GM21515 (cell line): ENCODE measurements around the gene LRRFIP1.
"Not testable (repeated sequence)": the region's sequence is repeated elsewhere in the genome, so short reads cannot be mapped to it uniquely, and the experiment has no call there.

Source experiments
- ATAC-seq: cut with Tn5 transposase; IDR thresholded peaks from one replicate; pipeline ENCODE4 v1.9.1; 2021; ENCODE audit not compliant: unreplicated experiment

Gene LRRFIP1

DNA sequence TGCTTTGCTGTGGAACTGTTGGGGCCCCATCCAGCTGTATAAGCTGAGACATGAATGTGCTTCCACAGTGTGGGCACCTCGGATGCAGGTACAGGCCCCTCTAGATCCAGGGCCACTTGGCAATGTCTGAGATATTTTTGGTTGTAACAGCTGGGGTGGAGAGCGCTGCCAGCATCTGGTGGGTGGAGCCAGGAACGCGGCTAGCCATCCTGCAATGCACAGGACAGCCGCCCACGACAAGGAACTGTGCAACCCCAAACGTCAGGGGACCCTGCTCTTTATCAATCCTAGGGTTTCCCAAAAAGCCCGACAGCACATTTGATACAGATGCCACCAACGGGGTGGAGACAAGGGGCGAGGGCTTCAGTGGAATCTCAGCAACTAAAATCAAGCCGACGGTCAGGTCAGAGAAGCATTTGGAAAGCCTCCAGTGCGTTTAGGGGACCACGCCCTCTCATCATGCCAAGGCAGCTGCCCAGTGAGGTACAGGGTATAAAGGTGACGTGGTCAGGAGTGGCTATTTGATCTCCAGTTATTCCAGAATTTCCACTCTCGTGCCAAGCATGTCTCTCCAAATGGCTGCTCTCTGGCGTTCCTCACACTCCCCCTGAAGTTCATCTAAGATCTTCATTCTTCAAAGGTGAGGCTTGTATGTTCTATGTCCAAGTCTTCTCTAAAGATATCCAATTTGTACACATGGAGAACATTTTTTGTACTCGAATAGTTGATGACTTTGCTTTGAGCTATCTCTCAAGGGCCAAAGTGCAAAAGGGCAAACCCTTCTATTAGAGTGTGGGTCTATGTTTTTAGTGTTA lies 55.7 kb downstream of the LRRFIP1 start:
- no peak for ATAC-seq

DNA sequence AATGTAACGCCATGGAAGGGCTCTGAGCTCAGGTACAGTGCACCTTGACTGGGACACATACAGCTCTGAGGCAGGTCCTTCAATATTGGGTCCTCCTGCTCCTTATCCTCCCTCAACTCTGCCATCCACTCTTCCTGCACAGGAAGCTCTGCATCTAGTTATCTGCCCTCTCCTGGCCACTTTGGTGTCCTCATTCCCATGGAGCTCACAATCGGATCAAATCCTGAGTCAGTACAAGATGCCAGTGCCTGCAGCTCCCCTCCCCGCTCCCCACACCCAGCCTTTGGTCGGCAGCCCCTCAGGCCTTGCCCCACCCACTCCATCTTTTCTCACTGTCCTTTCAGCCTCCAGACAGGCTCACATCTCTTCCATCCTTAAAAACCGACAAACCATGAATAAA lies 58.0 kb downstream of the LRRFIP1 start:
- no peak for ATAC-seq

DNA sequence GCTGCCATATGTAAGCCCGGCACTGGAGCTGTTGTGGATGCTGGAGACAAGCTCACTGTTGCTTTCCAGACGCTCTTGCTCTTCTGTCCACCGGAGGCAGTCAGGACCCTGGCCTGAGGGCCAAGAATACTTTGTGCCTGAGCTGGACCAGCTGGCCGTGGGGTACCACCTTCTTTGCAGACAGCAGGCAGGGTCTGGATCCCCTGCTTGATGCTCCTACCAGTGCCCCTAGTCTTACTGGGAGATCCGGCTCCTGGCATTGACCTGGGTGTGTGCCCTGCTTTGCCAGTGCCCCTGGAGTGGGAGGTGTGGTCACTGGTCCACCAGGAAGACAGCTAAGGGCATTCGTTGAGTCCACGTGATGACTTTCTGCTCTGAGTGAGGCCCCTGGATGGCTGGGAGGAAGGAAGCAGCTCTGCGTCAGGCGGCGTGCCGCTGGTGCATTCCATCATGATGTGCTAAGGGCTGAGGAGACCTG lies 59.3 kb downstream of the LRRFIP1 start:
- ATAC-seq: no peak

DNA sequence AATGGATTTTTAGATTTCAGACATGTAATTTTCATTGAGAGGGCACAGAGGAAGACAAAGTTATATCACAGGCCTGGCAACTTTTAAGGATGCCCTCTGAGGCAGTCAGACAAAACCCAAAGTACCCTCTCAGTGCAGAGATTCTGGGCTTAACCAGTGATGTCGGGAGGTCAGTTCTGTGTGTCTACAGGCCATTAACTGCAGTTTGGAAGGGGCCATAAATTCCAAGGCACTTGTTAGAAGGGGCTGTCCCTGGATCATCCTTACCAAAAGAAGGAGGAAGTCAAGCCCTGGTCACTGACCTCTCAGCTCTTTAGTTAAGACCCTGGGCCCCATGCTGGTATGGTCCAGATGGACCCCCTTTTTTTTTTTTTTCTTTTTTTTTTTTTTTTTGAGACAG lies 60.7 kb downstream of the LRRFIP1 start:
- ATAC-seq: no peak

DNA sequence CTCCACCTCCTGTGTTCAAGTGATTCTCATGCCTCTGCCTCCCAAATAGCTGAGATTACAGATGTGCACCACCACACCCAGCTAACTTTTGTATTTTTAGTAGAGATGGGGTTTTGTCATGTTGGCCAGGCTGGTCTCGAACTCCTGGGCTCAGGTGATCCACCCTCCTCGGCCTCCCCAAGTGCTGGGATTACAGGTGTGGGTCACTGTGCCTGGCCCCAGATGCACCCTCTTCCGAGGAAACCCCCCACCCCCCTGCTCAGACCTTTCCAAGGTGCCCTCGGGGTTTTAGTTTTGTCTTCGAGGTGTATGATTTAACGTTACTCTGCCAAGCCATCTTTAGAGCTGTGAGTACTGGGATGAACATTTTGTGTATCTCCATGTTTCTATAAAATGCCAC lies 61.2 kb downstream of the LRRFIP1 start:
- not testable (repeated sequence) for ATAC-seq

DNA sequence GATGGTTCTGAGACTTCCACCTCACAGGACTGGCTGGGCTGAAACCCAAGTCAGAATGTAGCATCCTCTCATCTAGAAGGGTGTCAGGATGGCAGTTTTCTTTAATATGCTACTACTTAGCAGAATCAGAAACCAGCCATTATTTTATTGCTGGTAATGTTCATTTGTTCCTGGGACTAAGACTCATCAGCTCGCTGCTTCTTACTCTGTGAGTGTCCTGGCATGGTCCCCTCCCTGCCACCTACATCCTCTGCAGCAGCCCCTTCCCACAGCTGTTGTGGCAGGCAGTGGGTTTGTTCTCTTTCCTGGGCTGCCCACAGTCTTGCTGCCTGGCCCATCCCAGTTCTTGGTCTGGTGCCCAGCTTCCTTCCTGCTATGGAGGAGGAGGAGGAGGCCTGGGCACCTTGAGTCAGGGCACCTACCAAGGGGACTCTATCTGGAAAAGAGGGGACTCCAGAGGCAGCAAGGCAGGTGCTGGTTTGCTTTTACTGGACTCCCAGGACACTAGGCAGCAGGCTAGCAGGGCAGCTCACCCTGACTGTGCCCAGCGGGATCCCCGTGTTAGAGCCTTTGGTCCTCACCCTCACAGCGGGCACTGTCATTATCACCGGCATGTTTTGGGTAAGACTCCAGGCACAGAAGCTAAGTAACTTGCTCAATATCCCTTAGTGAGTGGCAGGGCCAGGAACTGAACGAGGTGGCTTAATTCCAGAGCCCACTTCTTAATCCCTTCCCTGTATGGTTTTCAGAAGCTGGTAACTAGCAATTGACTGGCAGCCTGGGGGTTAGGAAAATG lies 62.1 kb downstream of the LRRFIP1 start:
- ATAC-seq: no peak

DNA sequence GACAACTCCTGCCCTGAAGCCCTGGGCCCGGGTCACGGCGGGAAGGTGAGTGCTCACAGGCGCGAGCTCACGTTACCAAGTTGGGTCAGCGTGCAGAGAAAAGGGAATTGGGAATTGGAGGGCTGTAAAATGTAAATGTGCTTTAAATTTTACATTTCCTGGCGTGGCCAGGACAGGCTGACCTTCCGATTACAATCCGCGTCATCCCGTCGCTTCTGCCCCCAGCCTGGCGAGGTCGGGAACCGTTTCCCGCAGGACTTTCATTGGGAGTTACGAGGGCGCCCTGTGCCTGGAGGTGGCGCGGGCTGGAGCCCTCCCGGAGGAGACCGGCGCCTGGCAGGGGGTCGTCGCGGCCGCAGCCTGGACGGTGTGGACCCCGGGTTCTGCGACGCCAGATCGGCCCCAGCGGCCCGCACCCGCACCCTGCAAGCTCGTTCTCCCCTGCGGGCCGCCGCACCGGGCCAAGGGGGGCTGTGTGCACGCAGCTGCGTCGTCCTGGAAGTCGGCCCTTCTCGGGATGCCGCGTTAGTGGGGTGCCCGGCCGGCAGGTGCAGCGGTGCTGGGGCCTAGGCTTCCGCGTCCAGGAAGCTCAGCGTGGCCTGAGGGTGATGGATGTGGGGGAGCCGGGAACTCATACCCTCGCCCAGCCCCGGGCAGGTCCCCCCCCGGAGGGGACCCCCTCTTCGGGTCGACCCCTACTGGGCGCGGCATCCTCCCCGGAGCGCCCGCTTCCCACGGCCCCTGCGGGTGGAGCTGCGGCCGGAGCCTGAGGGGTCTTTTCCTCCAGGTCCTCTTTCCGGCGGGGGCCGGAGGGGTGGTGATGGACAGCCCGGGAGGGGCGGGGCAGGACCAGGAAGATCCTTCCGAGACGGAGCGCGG lies 63.9 kb downstream of the LRRFIP1 start:
- peak; percentile 33 for ATAC-seq

DNA sequence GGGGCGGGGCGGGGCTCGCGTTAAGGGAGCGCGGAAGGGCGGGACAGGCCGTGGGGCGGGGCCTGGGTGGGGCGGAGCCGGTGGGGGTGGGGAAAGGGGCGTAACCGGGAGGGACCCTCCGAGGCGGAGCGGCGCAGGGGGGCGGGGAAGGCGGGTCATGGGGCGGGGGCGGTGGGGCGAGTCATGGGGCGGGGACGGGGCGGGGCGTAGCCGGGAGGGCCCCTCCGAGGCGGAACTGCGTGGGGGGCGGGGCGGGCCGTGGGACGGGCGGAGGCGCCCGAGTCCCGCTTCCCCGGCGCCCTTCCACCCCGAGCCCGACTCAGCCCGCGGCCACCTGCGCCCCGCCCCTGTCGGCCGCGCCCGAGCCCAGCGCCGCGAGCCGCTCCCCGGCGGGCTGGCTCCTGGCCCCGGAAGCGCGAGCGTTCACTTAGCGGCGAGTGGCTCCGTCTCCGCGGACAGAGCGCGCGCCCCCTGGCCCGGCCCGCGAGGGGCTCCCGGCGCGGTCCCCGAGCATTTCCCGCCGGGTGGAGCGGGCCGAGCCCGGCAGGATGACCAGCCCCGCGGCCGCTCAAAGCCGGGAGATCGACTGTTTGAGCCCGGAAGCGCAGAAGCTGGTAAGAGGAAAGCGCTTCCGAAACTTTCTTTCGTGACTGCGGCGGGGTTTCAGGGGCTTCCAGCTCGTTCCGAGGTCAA lies 64.7 kb downstream of the LRRFIP1 start:
- ATAC-seq: peak; percentile 48

DNA sequence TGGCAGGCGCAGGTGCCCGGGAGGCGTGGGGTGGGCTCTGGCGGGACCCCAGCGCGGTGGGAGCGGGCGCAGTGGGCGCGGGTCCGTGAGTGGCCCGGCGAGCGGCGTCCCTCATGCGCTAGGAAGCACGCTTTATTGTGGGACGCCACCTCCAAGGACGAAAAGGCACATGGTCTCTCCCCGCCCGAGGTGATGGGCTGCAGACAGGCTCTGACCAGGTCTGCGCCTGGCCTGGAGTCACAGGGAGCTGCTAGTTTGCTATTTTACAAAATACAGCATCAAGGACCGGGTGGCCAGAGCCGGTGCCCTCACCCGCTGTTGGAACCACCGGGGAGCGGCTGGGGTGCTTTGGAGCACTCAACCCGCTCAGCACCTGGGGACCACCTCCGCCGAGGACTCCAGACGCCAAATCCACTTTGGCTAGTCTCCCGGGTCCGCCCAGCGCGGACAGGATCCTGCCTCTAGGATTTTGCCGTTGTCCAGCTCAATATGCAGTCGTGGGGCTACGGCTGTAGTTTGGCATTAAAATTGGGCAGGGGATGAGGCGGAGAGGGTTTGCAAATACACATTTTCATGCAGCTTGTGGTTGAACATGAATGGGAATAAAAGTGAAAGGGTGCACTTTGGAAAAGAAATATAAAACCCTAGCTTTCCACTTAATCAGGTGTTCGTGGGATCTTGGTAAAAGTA lies 65.4 kb downstream of the LRRFIP1 start:
- peak; percentile 5 for ATAC-seq

DNA sequence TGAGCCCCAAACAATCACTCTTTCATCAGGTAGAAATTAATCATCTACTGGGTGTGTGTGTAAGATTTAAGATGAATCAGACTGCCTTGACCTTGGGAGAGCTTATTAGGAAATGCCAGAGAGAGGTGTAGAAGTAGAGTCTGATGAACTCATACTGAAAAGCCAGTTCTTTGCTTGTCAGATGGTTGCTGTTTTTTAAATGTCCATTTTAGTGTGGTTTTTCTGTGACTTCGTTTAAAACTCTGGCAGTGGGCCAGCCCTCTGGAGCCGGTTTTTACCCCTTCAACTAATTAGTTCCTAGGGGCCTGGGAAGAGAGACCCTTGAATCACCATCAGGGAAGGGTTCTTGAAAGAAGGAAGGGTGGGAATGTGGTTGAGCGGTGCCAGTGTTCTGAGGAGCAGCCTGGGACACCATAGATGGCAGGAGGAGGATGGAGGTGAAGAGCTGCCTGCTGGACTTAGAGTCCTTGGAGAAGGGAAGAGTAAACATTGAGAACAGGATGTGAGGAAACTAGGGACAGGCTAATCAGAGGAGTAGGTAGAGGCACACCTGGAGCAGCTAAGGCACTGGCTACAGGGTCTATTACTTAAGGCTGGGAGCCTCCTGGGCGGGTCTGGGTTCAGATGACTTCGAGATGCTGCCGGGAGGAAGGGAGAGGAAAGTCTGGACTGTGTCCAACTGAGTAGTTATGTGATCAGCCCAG lies 66.1 kb downstream of the LRRFIP1 start:
- no peak for ATAC-seq

DNA sequence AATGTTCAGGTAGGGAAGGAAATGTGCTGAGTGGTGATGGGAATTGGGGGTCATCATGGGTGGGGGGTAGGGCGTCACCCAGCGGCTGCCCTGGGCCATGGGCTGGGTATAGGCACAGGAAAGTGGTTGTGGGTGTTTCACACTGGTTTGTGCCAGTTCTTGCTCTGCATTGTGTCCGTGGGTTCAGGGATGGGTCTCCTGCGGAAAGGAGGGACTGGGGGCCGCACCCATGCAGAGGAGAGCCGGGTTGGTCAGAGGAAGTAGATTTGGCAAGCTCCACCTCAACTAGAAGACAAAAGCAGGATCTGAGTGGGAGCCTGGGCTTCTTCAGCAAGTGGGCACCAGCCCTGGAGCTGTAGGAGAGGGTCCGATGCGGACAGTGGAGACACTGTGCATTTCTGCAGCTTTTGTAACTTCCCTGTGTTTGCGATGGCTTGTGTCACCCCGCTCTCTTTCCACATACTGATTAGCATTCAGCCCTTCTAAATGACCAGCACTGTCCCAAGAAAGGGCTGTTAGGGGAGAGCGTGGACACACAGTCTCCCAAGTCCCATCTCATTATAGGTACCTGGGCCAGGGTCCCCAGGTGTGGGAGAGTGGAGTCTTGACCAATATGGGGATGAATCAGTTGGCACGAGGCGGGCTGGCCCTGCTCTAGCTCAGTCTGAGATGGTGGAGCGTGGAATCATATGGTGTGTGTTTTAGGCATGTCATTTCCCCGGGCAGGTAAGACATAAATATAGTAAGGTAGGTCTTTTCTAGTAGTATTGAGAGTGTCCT lies 67.2 kb downstream of the LRRFIP1 start:
- no peak for ATAC-seq

DNA sequence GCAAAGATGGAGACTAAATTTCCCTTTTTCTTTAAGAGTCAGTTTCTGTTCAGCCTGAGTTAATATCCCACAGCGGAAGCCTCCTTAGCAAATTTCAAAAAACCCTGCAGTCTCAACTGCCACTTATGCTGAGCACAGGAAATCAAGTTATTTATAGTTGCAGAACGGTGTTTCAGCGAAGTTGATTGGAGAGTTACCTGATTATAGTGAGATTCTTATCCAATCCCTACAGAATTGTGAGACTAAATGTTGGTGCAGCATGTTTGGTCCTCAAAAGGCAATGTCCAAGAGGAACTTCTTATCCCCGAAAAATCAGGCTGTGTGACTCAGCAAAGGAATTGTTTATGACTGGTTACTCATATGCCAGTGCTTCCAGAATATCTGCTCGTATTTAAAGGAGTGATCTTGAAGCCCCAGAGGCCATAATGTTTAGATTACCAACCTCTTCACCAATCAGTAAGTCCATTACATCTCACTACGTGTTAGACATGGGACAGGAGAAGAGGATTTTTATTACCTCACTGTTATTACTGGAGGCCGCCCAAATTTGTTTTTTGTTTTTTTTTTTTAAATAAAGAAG lies 67.9 kb downstream of the LRRFIP1 start:
- ATAC-seq: no peak

DNA sequence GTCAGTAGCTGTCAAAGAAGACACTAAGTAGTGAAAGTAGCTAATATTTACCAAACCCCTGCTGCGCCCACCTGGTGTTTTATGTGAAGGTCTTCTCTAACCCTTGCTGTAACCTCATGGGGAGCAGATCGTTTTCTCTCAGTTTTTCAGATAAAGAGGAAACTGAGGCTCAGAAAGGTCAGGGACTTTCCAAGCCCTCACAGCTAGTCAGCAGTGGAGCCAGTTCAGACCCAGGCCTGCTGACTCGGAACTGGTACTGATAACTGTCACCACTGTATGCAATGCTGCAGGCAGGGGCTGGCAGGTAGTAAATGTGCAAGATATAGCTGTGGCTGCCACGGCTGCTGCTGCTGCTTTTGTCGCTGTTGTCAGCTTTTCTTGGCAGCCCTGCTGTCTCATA lies 69.1 kb downstream of the LRRFIP1 start:
- ATAC-seq: no peak

DNA sequence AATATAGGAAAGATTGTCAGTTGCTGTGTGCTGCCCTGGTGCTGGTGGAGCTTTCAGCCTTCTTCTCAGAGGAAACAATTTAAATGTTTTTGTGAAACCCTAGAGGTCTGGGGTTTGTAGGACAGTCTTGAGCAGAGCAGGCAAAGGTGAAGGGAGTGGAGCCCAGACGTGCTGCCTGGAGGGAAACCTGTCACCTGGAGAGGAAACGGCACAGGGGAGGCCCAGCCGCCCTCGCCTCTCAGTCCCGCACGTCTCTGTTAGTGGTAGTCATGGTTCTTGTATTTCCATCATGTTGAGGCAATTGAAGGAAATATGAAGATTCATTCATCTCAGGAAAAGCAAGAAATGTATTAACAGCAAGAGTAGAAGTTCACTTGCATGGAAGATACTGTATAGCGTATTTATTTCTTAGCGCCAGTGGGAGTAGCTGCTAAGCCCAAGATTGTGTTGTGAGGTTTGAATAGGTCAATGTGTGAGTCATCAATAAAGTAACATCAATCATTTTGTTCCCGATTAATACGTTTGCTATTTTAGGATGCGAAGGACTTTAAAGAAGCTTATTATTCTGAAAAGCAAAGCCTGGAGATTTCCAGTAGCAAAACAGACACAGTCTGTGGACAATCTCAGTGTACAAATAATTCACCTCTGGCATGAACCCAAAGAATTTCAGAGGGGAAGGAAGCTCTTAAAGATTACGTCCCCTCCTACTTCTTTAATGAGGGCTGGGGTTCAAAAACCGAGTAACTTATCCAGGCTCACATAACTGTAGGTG lies 70.4 kb downstream of the LRRFIP1 start:
- ATAC-seq: no peak

DNA sequence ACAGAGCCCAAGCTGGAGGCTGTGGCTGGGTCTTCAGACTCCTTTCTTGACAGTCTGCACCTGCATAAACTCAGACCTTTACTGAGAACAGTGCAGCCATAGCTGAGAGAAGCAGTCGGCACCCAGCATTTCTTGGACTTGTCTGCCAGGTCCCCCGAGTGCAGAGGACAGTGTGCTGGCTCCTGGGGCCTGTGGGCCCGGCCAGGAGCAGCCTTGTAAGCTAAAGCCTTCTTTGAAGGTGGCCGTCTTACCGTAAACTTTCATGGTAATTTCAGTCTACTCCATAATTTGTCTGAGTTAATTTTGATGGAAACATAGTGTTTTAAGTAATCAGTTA lies 70.9 kb downstream of the LRRFIP1 start:
- ATAC-seq: no peak

DNA sequence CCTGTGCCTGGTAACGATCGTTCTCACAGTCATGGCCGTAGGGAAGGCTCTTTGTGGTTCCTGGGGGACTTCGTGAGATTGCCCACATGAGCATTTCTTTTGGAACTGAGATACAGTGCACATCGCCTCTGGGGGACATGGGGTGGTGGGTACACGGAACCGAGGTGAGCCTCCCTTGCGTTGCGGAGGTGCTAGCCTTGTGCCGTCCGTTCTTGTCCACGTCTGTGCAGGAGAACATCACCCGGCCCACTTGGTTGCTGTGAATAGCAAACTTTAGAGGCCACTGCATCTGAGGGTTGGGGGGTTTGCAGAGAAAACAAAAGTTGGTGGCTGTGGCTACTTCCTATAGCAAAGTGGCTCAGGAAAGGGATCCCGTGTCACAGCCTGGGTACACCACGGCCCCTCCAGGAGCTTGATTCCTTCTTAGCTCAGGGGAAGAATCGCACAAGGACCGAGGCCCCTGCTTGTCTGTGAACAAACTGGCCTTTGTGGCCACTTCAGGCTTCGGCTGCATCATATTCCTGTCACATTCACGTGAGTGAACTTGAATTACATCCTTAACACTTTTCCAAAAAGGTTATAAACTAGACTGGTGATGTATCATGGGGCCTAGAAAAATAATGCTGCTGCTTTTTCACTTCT lies 72.6 kb downstream of the LRRFIP1 start:
- ATAC-seq: no peak

DNA sequence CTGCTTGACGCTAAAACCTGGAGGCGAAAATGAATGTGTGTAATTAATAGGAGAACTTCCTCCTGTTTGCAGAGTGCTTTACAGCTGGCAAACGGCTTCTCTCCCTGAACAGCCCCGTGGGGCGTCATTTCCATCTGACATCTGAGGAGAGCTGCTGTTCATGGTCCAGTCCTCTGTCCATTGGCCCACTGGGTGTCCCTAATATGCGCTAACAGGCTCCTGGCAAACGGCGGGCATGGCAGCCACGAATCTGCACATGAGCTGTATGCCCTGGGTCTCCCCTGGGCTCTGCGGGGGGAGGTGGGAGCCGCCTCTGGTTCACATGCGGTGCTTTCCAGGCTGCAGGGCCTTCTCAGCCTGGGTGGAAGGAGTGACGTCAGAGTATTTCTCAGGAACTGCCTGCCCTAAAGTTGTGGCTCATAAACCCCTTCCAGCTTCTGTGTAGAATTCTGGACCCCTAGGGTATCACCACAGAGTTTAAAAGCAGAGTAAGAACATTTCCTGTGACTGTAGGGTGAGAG lies 73.2 kb downstream of the LRRFIP1 start:
- ATAC-seq: no peak
